GM21786 (cell line): ENCODE measurements around the gene MYL1.

Source experiments
- ATAC-seq: cut with Tn5 transposase; IDR thresholded peaks from one replicate; pipeline ENCODE4 v1.9.1; 2021; ENCODE audit not compliant: unreplicated experiment

The MYL1 gene

DNA sequence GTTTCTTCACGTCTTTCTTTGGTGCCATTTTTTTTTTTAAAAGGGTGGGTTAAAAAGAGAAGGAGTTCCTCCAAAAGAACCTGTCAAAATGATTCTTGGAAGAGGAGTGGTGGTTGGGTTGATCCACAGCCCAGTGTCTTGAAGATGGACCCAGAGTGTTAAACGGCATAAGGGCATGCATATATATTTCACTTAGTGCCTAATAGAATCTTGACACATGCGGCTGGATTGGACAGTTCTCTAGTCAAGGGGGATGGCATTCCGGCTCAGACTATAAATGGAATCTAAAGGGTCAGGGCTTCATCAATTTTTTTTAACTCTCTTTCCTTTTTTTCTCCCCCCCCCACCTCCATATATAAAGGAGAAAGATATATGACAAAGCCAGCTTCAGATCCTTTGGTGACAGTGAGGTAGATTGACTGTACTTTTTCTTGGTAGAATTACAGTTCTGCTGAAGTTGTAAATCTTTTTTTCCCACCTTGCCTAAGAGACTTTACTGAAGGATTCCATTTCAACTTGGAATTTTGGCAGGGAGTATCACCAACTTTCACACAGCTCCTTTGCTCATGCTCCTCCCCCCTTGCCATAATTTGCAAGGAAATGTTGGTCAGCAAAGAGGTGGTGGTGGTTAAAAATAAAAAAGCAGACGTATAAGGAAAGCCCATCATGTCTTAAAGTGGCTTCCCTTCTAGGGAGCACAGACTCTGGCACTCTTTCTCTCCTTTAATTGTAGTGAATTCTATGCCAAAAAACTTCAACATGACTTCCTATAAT lies at the start of gene MYL1:
Gene MYL1 (minus strand): TSS at position 160 of the 774 bp plus-strand sequence. CDS start 132 bp downstream, at position 28.
- no peak for ATAC-seq

DNA sequence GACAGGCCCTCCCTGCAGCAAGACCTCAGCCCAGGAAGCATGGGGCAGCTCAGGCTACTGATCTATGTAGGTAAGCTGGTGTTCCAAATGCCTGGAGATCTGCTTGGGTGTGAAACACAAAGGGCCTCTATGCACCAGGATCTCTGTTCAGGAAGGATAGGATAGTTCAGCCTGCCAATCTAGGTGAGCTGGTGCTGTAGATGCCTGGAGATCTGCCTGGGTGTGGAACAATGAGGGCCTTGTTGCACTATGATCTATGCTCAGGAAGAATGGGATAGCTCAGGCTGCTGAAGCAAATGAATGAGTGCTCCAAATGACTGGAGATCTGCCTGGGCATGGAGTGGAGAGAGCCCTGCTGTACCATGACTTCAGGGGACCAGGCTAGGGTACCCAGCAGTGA lies 48.9 kb upstream of the MYL1 start:
- no peak for ATAC-seq

DNA sequence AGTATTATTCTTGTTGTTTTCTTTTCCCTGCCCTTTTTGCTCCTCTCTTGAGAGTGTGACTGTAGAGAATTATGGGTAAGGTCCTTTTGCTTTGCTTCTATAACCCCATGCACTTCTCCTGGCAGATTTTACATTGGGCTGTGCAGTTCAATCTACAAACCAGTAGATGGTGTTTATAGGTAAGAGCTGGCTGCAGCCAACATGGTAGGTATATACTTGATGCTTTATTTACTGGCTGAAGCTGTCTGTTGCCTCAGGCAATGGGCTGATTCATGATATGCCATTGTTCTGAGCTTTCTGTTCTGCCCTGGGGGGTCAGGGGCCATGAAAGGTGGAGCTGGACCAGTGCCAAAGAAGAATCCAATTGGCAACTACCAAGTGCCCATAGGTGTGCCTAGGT lies 48.3 kb upstream of the MYL1 start:
- ATAC-seq, result peak; percentile 39

DNA sequence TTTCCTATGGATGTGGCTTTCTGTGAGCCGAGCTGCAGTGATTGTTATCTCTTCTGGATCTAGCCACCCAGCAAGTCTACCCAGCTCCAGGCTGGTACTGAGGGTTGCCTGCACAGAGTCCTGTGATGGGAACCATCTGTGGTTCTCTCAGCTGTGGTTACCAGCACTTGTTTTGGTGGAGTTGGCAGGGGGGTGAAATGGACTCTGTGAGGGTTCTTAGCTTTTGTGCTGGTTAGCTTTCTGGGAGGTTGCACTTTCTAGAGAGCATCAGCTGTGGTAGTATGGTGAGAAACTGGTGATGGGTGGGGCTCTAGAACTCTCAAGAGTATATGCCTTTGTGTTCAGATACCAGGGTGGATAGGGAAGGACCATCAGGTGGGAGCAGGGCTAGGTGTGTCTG lies 45.4 kb upstream of the MYL1 start:
- ATAC-seq, result no peak

DNA sequence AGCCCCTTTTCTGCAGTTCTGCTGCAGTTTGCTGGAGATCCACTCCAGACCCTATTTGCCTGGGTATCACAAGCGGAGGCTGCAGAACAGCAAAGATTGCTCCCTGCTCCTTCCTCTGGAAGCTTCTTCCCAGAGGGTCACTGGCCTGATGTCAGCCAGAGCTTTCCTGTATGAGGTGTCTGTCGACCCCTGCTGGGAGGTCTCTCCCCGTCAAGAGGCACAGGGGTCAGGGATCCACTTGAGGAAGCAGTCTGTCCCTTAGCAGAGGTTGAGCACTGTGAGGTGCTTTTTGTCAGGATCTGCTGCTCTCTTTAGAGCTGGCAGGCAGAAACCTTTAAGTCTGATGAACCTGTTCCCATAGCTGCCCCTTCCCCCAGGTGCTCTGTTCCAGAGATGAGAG lies 42.0 kb upstream of the MYL1 start:
- no peak for ATAC-seq

DNA sequence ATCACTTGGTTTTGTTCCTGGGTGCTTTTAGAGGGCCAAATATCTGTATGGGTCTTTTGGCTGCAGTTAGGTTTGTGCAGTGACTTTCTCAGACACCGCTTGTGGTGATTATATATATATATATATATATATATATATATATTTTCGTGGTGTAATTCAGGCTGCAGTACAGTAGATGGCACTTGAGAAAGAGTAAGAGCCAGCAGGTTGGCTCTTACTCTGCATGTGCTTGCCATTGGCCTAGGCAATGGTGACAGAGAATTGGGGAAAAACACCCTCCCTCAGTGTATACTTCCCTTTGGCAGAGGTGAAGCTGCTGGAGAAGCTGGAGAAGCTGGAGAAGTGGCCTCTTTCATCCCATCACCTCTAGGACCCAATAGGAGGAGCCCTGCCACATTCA lies 22.2 kb upstream of the MYL1 start:
- no peak for ATAC-seq

DNA sequence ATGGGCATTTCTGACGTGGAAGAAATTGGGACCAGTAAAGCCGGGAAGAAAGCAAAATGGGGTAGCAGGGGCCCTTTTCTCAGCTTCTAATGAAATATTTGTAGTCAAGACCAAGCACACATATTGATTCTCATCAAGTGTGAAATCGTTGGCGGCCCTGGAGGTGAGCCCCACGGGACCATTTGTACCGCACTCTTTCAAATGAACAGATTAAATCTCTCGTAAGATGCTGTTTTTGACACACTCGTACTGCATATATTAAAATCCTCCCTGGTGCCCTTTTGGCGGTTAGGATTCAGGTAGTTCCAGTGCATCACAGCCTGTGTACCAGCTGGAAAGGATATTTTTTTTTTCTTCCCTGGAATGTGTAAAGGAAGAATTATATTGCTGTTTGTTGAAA lies 9.9 kb upstream of the MYL1 start:
- ATAC-seq, result no peak

DNA sequence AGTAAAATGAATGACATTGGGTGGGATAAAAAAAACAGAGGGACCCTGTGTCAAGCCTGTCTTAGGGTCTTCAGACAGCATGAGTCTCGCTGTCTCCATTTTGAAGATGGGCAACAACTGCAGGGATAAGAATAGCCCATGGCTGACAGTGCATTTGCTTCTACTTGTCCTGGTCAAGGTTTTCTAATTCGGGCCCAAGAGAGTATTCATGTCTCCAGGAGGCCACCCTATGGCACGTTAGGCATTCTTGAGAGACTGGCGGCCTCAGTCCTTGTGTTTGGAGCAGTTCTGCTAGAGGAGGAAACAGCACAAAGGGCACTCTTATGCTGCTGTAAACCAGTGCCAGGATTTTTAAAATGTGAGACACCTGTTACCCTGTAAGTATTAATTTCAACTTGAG lies 9.5 kb upstream of the MYL1 start:
- no peak for ATAC-seq

DNA sequence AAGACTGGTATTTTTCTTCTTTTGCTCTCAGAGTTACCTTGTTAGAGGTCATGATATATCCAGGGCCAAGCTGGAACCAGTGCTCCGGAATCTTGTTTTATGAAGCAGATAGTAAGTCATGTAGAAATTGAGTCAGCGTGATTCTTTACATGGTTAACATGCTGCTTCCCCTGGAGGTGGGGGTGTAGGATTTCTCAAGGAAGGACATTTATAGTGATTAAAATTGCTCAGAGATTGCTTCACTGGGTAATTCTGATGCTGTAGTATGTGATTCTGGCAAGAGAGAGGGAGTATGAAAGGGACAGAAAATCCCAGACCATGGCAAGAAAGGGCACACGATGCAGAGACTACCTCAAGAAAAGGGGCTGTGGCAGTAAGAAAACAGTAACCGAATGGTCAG lies 8.0 kb upstream of the MYL1 start:
- ATAC-seq, result no peak

DNA sequence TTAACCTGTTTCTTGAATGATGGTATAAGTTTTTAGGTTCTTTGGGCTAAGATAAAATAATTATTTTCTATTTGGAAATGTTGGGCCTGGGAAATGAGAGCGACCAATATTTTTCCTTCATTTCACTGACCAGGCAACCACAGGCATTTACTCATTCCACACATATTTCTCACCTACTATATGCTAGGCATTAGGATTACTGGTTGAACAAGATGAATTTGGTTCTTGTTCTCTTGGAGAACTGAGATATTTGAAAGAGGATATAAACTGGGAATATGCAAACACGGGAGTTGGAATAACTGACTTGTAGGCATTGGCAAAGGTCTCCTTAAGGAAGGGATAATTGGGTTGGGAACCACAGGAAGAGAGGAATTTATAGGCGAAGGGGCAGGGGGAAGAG lies 3.9 kb upstream of the MYL1 start:
- ATAC-seq, result no peak

DNA sequence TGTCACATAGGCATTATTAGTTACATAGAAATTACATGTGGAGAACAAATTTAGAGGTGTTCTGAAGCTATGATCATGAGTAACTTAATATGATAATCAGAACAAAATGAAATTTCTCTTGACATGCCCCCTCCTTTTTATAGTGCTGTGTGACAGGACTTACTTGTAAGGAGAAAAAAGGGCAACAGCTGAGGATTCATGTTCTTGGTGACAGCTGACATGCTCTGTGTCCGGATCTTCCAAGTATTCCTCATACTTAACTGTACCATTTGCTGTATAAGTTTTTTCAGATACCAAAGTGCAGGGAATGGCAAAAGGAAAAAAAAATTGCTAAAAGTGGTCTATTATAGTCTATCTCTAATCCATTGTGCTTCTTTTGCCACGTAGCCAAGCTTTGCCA lies 3.5 kb upstream of the MYL1 start:
- no peak for ATAC-seq

DNA sequence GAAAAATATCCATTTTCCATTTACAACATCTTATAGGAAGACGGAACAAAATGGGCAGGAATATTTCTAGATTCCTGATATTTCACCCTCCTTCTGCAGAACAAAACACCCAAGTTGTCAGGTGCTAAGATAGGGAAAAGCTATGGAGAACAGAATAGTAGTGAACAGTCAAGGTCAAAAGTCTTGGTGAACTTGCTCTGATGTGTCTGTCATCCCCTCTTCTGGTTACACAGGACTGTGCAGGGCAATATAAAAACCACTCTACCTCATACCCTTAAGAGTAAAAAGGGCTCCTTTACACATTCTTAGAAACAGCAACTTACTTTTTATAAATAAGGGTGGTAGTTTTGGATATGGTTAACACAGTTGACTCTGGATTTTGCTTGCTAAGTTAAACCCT lies 4.4 kb downstream of the MYL1 start:
- ATAC-seq, result no peak

DNA sequence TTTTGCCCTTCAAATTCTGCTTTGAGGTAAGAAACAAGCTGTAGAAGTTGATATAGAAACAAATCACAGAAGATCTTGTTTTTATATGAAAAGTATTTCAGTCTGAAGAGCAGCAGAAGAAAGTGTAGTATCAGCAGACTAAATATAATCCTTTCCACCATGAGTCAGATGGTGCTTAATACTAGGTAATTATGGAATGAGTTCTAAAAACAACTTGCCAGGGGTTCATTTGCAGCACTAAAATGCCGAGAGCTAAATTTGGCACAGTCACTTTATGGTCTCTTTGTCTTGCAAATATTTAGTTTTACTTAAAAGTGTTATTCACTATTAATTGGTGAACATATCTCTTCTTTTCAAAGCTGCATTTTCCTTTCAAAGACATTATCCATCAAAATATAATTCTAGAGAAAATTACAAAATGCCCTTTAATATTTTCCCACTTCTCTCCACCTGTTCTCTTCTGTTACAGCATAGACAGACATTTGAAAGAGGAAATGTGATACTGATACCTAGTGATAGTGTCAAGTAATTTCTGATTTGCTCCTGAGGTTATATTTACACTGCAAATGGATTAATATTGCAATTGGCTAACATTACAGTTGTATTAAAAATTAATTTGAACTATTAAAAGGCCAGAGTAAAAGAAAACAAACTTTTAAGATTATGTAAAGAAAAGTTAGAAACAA lies 5.3 kb downstream of the MYL1 start:
- ATAC-seq, result no peak

DNA sequence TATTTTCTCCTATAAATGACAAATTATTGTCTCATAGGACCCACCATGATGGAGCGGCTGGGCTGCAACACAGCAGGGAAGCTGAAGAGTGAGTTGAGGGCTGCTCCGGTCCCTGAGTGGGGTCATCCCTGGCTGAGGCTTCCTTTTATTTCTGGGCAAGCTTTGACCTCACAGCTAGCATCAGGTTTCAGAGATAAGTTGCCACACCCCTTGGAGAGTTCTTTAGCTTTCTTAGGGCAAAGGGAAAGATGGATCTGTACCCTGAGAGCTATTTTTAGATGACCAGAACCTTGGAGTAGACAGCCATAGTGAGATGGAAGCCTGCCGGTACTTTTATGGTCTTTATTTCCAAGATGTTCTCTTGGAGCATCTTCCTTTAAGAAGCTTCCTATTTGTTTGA lies 11.5 kb downstream of the MYL1 start:
- no peak for ATAC-seq

DNA sequence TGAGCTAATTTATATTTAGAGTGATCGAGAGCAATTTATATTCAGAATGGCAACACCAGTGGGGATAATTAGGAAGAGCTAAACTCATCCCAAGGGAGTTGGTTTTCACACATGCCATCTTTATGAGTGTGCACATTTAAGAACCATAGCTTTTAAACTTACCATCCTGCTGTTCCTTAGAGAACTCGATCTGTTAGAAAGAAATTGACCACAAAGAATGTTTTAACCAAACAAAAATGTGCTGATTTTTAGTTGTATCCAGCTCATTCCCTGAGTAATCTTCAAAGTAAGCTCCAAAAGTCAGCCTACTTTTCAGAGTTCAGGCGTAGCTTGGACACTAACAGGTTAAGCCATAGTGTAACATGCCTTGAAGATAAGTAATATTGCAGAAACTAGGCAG lies 12.6 kb downstream of the MYL1 start:
- ATAC-seq, result no peak

DNA sequence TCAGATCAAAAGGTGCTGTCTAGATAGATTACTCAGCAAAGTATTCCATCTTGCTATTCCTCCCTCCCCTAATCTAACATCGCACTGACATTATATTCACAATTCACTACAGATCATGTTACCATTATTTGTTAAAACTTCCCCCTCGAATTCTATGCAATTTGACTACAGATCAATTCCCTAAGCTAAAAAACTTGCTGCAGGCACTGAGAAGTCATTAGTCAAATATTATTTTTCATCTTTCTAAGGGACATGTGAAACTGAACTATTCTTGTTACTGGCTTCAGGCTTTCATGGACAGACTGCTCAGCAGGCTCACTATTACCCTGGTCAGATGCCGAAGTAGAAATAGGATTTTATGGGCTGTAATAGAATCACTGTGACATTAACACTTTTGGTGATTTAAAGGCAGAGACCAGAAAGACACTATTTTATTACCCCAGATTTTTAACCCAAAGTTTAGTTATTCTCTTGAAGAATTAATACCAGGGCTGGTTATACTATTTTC lies 15.1 kb downstream of the MYL1 start:
- no peak for ATAC-seq

DNA sequence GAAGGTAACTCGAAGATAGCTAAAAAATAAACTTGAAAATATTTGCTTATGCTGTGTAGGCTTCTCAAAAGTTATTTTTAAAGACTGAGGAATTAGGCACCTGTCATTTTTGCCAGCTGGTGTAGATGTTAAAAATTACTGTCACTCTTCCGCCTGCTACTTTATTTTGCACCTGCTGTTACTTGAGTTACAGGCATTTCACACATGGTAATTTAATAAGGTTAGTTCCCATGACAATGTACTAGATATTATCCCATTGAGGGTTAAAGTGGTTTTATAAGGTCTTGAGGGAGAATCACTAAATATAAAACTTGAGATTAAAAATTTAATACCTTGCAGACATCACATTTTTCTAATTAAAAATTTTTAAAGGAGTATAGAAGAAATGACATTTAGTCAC lies 26.6 kb downstream of the MYL1 start:
- no peak for ATAC-seq

DNA sequence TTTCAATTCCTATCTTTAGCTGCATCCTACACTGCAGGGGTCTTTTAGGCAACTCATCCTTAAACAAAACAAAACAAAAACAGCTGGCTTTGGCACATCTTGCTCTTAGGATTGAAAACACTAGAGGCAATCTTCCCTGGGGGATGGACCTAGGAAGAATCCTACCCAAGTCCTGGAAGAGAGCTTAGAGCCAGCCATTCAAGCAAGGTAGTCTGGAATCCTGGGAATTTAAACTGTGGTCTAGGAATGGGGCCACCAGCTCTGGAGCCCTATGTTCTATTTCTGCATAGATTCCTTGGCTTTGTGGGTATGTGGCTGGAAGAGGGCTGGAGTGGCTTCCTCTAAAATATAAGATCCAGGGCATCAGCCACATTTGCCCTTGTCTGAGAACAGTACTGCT lies 27.7 kb downstream of the MYL1 start:
- ATAC-seq, result no peak

DNA sequence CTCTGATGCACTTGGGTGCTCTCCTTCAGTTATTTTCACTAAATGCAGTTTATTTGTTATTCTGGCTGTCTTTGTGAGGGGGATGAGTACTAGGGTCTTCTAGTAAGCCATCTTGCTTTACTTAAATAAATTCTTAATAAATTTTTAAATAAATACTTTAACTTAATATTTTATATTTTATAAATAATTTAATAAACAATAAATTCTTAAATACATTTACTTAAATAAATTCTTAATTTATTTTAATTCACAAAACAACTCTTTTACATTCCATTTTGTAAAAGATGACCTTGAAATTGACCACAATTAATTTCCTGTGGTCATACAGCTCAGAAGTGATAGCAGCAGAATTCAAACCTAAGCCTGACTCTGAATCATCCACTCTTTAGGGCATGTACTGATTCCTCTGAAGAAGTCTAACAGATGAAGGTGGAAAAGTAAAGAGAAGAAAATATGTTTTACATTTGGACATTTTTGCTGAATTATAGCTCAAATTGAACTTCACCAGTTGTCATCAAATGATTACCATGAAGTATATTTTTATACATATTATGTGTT lies 28.8 kb downstream of the MYL1 start:
- ATAC-seq, result no peak

DNA sequence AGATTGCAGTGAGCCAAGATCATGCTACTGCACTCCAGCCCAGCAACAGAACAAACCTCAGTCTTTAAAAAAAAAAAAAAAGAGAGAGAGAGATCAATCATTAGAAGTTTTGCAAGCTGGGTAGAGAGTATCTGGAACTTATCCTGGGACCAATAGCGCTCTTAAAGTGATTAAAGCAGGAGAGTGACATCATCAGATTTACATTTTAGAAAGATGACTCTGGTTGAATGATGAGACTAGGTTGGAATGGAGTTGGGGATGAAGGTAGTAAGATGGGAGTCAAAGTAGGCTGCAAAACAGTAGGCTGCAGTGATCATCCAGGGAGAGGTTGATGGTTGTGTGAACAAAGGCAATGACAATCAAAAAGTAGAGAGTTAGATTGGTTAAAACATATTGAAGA lies 37.8 kb downstream of the MYL1 start:
- ATAC-seq, result no peak

DNA sequence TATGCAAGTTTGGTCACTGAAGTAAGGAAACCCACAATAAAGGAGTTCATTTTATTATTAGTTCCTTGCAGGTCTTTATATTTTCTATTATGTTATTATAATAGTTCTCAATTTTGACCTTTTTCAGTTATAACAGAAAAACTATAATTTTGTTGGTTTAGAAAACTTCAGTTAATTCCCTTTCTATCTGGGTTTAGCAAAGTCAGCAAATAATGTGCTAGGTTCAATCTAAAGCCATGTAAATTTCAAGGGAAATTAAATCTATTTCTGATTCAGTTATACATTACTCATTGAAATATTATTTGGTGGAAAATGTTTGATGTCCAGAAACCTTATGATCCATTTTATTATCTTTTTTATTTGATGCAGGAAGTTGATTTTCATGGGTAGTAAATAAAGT lies 43.7 kb downstream of the MYL1 start:
- no peak for ATAC-seq

DNA sequence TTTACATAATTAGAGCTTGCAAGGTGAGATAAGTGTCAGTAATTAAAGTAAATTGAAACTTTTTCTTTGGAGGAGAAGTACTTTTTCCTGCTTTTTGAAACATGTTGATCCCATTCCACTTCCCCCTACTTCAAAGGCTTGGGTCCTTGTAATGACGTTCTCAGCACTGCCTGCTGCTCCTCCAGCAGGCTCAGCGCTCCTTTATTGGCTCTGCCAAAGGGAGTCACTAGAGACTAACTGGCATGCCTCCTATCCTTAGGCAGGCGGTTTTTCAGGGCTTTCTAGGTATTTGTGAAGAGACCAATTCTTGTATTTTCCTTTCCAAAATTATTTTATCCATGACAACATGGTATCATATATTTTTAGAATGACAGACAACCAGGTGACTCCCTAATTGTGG lies 45.8 kb downstream of the MYL1 start:
- ATAC-seq, result no peak
